OCI-LY7 (cell line): Measurements from ENCODE around the gene AGAP3.

ENCODE experiments used
- EZH2phosphoT487 ChIP-seq: fragments of 200-600 bp; sonication (generic); IDR thresholded peaks from 2 replicates; pipeline ENCODE4 v1.6.1; 2018; ENCODE audit warnings: low read depth, borderline replicate concordance, mild to moderate bottlenecking, mixed run types, antibody characterized with exemption, low read length, moderate library complexity, mixed read lengths
- TF ChIP-seq, protein P1 (sequence below): fragments of 200-600 bp; sonication (generic); conservative IDR thresholded peaks from 2 replicates; pipeline ENCODE4 v1.5.1; 2014; ENCODE audit warnings: mild to moderate bottlenecking, antibody characterized with exemption, low read length, moderate library complexity, mixed read lengths

DNA sequence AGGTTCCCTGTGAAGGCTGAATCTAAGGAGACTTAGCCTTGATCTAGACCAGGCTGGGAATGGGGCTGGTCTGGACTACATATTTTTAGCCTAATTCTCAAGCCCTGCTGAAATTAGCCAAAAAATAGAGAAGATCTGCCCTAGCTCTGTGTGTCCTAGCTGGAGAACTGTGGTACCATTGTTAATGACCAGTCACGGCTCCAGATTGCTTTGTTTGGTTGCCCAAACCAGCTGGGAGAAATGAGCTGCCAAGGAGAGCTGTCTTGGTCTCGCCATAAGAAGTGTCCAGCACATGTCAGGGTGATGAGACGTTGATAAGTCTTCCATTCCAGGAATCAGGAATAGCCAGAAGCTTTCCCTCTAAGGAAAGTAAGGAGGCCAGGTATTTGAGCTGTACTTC is 60.5 kb downstream of the AGAP3 start:
- TF ChIP-seq, protein P1, sequence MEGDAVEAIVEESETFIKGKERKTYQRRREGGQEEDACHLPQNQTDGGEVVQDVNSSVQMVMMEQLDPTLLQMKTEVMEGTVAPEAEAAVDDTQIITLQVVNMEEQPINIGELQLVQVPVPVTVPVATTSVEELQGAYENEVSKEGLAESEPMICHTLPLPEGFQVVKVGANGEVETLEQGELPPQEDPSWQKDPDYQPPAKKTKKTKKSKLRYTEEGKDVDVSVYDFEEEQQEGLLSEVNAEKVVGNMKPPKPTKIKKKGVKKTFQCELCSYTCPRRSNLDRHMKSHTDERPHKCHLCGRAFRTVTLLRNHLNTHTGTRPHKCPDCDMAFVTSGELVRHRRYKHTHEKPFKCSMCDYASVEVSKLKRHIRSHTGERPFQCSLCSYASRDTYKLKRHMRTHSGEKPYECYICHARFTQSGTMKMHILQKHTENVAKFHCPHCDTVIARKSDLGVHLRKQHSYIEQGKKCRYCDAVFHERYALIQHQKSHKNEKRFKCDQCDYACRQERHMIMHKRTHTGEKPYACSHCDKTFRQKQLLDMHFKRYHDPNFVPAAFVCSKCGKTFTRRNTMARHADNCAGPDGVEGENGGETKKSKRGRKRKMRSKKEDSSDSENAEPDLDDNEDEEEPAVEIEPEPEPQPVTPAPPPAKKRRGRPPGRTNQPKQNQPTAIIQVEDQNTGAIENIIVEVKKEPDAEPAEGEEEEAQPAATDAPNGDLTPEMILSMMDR: no peak
- no peak for TF ChIP-seq EZH2phosphoT487
